Inflammatory macrophage treated with lipopolysaccharide for 4 hours (primary cell): Measurements from ENCODE around the gene OMP.
A peak's percentile ranks its signal among the peaks of the same experiment; 100 is the strongest.
"Not testable (repeated sequence)": the region's sequence is repeated elsewhere in the genome, so short reads cannot be mapped to it uniquely, and the experiment has no call there.

ENCODE experiments used
- DNase-seq: peaks from one replicate; pipeline ENCODE4 v3.0.0-alpha.2; 2020

The OMP gene

GRCh38 chr11:77102246-77103210 is at the start of gene OMP:
Gene OMP (plus strand): TSS chr11:77102840. CDS start chr11:77102840, 0 bp downstream.
- DNase-seq: no peak

GRCh38 chr11:77053217-77054015 is 49.2 kb upstream of the OMP start:
- no peak for DNase-seq

GRCh38 chr11:77054084-77054483 is 48.6 kb upstream of the OMP start:
- no peak for DNase-seq

- no peak for DNase-seq
Measured at GRCh38 chr11:77055101-77055561, 47.5 kb upstream of the OMP start.

- DNase-seq: no peak
Measured at GRCh38 chr11:77055913-77056312, 46.7 kb upstream of the OMP start.

- no peak for DNase-seq
Measured at GRCh38 chr11:77056814-77057402, 45.7 kb upstream of the OMP start.

- DNase-seq: no peak
Measured at GRCh38 chr11:77057938-77058474, 44.6 kb upstream of the OMP start.

- no peak for DNase-seq
Measured at GRCh38 chr11:77058900-77059299, 43.7 kb upstream of the OMP start.

GRCh38 chr11:77059806-77060205 is 42.8 kb upstream of the OMP start:
- DNase-seq: no peak

GRCh38 chr11:77060234-77060633 is 42.4 kb upstream of the OMP start:
- DNase-seq: no peak

GRCh38 chr11:77061258-77061657 is 41.4 kb upstream of the OMP start:
- DNase-seq: not testable (repeated sequence)

GRCh38 chr11:77062924-77063323 is 39.7 kb upstream of the OMP start:
- DNase-seq: no peak

GRCh38 chr11:77063407-77063806 is 39.2 kb upstream of the OMP start:
- no peak for DNase-seq

GRCh38 chr11:77063861-77064260 is 38.8 kb upstream of the OMP start:
- DNase-seq: no peak

- no peak for DNase-seq
Measured at GRCh38 chr11:77064648-77065217, 37.9 kb upstream of the OMP start.

GRCh38 chr11:77065878-77066228 is 36.8 kb upstream of the OMP start:
- DNase-seq: peak; percentile 90

GRCh38 chr11:77066229-77067042 is 36.2 kb upstream of the OMP start, which contains the start of gene CAPN5:
Gene CAPN5 (plus strand): TSS chr11:77066971. CDS start chr11:77084887, 17,916 bp downstream.
- DNase-seq: peak; percentile 87

- DNase-seq: no peak
Measured at GRCh38 chr11:77067861-77068443, 34.7 kb upstream of the OMP start.

GRCh38 chr11:77068457-77069335 is 33.9 kb upstream of the OMP start:
- DNase-seq: no peak

- no peak for DNase-seq
Measured at GRCh38 chr11:77069336-77069968, 33.2 kb upstream of the OMP start.
